ENCODE results near the gene HCN3. TPM values are rescaled to one million over a fixed set of nuclear protein-coding genes. Genes with fewer than 3 reads are reported as not detected.

Gene HCN3
- total RNA-seq, 4 donors from 2014 or later, result 2.1 to 3.0 (median 2.5) TPM

- 80 to 90% methylated on average over 3 to 5 of the region's 5 CpGs for WGBS, 2 donors
- TF ChIP-seq POLR2A (IDR thresholded peaks at IDR 0.05), result no peak
- no peak for TF ChIP-seq CTCF (IDR thresholded peaks at IDR 0.05)
- no peak overlapping the region for H3K4me3 ChIP-seq
- no peaks in the 10 kb centered on the region for H3K9me3 ChIP-seq
- no peaks in the 10 kb centered on the region for H3K27me3 ChIP-seq
- intact Hi-C loops (cut with DNase I), result no loop called here
- no peak for DNase-seq
- H3K4me1 ChIP-seq, result peaks cover 22 to 33% (median 26%) of the 10 kb centered on the region in 3 donors
- peak overlapping the region in 1 of 4 donors; percentile 96 for H3K27ac ChIP-seq
- peaks cover 0 to 53% (median 11%) of the 10 kb centered on the region in 3 donors for H3K36me3 ChIP-seq
These were observed 42.3 kb downstream of the HCN3 start for GRCh38 chr1:155319536-155319935.

GRCh38 chr1:155320252-155320651 is 43.0 kb downstream of the HCN3 start:
- 35 to 40% methylated on average over 11 of the region's 11 CpGs for WGBS, 2 donors
- H3K4me3 ChIP-seq, result peak overlapping the region; percentile 29 to 95 (median 57)
- H3K9me3 ChIP-seq, result no peaks in the 10 kb centered on the region
- no peak for DNase-seq
- intact Hi-C loops (cut with DNase I), result no loop called here
- H3K36me3 ChIP-seq, result peaks cover 0 to 46% (median 4%) of the 10 kb centered on the region in 3 donors
- peak overlapping the region; percentile 48 to 99 (median 97) for H3K27ac ChIP-seq
- TF ChIP-seq CTCF (IDR thresholded peaks at IDR 0.05) (no peak), POLR2A (IDR thresholded peaks at IDR 0.05) (no peak)
- no peaks in the 10 kb centered on the region for H3K27me3 ChIP-seq
- peaks cover 24 to 36% (median 28%) of the 10 kb centered on the region in 3 donors for H3K4me1 ChIP-seq

- H3K27ac ChIP-seq, result peak within 1 kb of the TSS; percentile 48 to 99 (median 97)
- peak in 1 of 4 donors; percentile 40 for TF ChIP-seq POLR2A (IDR thresholded peaks at IDR 0.05)
- no peak for TF ChIP-seq CTCF (IDR thresholded peaks at IDR 0.05)
- H3K4me1 ChIP-seq, result peaks cover 31 to 43% (median 35%) of the 10 kb centered on the region in 3 donors
- peak within 1 kb of the TSS; percentile 29 to 95 (median 57) for H3K4me3 ChIP-seq
- intact Hi-C loops (cut with DNase I), result no loop called here
- no peaks in the 10 kb centered on the region for H3K9me3 ChIP-seq
- WGBS, 2 donors, result 17 to 28% methylated on average over 26 to 34 of the region's 51 CpGs
- peaks cover 0 to 41% (median 4%) of the 10 kb centered on the region in 3 donors for H3K36me3 ChIP-seq
- H3K27me3 ChIP-seq, result no peaks in the 10 kb centered on the region
- no peak for DNase-seq
These were observed 43.7 kb downstream of the HCN3 start, which contains the start of gene RUSC1 for GRCh38 chr1:155320661-155321617. RUSC1 (plus strand) TSS chr1:155320894; CDS start chr1:155321774, 880 bp downstream.

GRCh38 chr1:155321639-155322503 is 44.6 kb downstream of the HCN3 start:
- TF ChIP-seq POLR2A (IDR thresholded peaks at IDR 0.05), result no peak
- TF ChIP-seq CTCF (IDR thresholded peaks at IDR 0.05), result no peak
- DNase-seq, result no peak
- peak overlapping the region; percentile 20 to 99 (median 97) for H3K27ac ChIP-seq

More at GRCh38 chr1:155321639-155322503, 44.6 kb downstream of the HCN3 start:
- Histone ChIP-seq H3K36me3 (peaks cover 0 to 41% (median 11%) of the 10 kb centered on the region in 3 donors), H3K4me1 (peaks cover 35 to 52% (median 36%) of the 10 kb centered on the region in 3 donors), H3K9me3 (no peaks in the 10 kb centered on the region), H3K4me3 (peak overlapping the region; percentile 61 to 95 (median 80)), H3K27me3 (no peaks in the 10 kb centered on the region)
- WGBS, 2 donors, result 39 to 61% methylated on average over 6 to 9 of the region's 27 CpGs
- intact Hi-C loops (cut with DNase I), result no loop called here

All from esophagus squamous epithelium (tissue), 5 donors.